HepG2 (cell line): ENCODE data around the gene DDC. TPM values are rescaled to one million over a fixed set of nuclear protein-coding genes. Genes with fewer than 3 reads are reported as not detected.

ENCODE experiments used
- ATAC-seq: fragments of 200-7000 bp; cut with Tn5 transposase; 3 replicates; pipeline ENCODE4 v1.9.1; 2020; ENCODE audit warnings: mild to moderate bottlenecking, moderate library complexity
- BruUV-seq: library from RNA; stranded (reverse); fragments of 400-500 nt; replicated peaks from 2 replicates; lab custom pipeline; 2021; lab: Mats Ljungman, UMichigan
- CTCF ChIA-PET: fragments of 300-600 bp; formaldehyde crosslinking; extraction: SDS; loops from one replicate; lab custom pipeline; 2021; ENCODE audit warnings: low total read pairs, inconsistent platforms, low intra/inter-chr PET ratio; lab: Yijun Ruan, JAX
- POLR2A ChIA-PET: fragments of 350-600 bp; sonication (Branson Sonifier 250); formaldehyde crosslinking; loops from one replicate; lab custom pipeline; 2020; ENCODE audit warnings: antibody characterized with exemption, inconsistent platforms; lab: Yijun Ruan, JAX
- DNase-seq: peaks from one replicate; pipeline ENCODE4 v3.0.0-alpha.2; 2015; ENCODE audit warnings: low spot score
- FAIRE-seq: peaks from 3 replicates; lab custom pipeline; 2011; peaks lifted over from hg19 to GRCh38; lab: Jason Lieb, UNC
- H2AFZ ChIP-seq: one replicate; pipeline ENCODE4 v1.6.1; 2011; ENCODE audit warnings: low read length, inconsistent platforms
- H3K27ac ChIP-seq: fragments of 300-600 bp; 3 replicates; pipeline ENCODE4 v1.8.0; 2011; ENCODE audit warnings: mixed run types, mild to moderate bottlenecking, mixed read lengths, low read length, inconsistent platforms; ENCODE audit not compliant: insufficient read depth; ENCODE audit errors: extremely low read length
- H3K27me3 ChIP-seq, 2 experiments: fragments of 200-600 bp in 1 of 2; 2 replicates in 1 of 2; 3 replicates in 1 of 2; pipeline versions ENCODE4 v1.6.0 to v1.8.0; 2011; ENCODE audit warnings: low read length in 2 of 2, mild to moderate bottlenecking in 2 of 2, moderate library complexity in 2 of 2, inconsistent platforms in 1 of 2; ENCODE audit not compliant: insufficient read depth in 2 of 2, control insufficient read depth in 1 of 2
- H3K36me3 ChIP-seq, 2 experiments: fragments of 200-600 bp in 1 of 2; replicated peaks in 1 of 2; 2 replicates in 1 of 2; 3 replicates in 1 of 2; pipeline versions ENCODE4 v1.5.1 to v1.8.0; 2011; ENCODE audit warnings: low read length in 2 of 2, inconsistent platforms in 1 of 2; ENCODE audit not compliant: insufficient read depth in 2 of 2, control insufficient read depth in 1 of 2
- H3K4me1 ChIP-seq: 2 replicates; pipeline ENCODE4 v1.5.1; 2012; ENCODE audit warnings: low read length, inconsistent platforms; ENCODE audit not compliant: insufficient read depth
- H3K4me2 ChIP-seq: 2 replicates; pipeline ENCODE4 v1.6.0; 2011; ENCODE audit warnings: low read depth, low read length, inconsistent platforms
- H3K4me3 ChIP-seq, 3 experiments: fragments of 200-600 bp in 1 of 3; sonication (generic), shearing (Covaris generic) in 1 of 3; replicated peaks in 1 of 3; 2 replicates each; pipeline ENCODE4 v1.5.1; 2011 to 2016; ENCODE audit warnings: low read length in 3 of 3, inconsistent platforms in 2 of 3, low read depth in 2 of 3, mild to moderate bottlenecking in 2 of 3, control low read depth in 1 of 3, mixed read lengths in 1 of 3; ENCODE audit not compliant: insufficient read depth in 1 of 3
- H3K79me2 ChIP-seq: one replicate; pipeline ENCODE4 v1.6.1; 2011; ENCODE audit warnings: low read length, inconsistent platforms; ENCODE audit not compliant: insufficient read depth
- H3K9ac ChIP-seq: 2 replicates; pipeline ENCODE4 v1.6.0; 2011; ENCODE audit warnings: mild to moderate bottlenecking, low read depth, low read length, inconsistent platforms; ENCODE audit not compliant: insufficient read depth
- H3K9me3 ChIP-seq: 2 replicates; pipeline ENCODE4 v1.5.1; 2012; ENCODE audit warnings: mild to moderate bottlenecking, low read length
- H4K20me1 ChIP-seq: 2 replicates; pipeline ENCODE4 v1.6.0; 2011; ENCODE audit warnings: inconsistent platforms, mild to moderate bottlenecking, low read length, moderate library complexity; ENCODE audit not compliant: insufficient read depth
- ETV6 ChIP-seq: sonication (generic); formaldehyde crosslinking; conservative IDR thresholded peaks from 2 replicates; pipeline ENCODE4 v1.4.0; 2020; ENCODE audit warnings: missing genetic modification reagents
- MXD1 ChIP-seq: sonication (generic); formaldehyde crosslinking; IDR thresholded peaks from 2 replicates; pipeline ENCODE4 v1.4.0; 2020; ENCODE audit warnings: mild to moderate bottlenecking, missing genetic modification reagents
- RBM39 ChIP-seq: fragments of 200-400 bp; formaldehyde crosslinking; IDR thresholded peaks from one replicate; pipeline ENCODE4 v1.6.1; 2018; ENCODE audit warnings: antibody characterized with exemption, mild to moderate bottlenecking, low read depth, low read length; ENCODE audit not compliant: poor library complexity, severe bottlenecking
- WGBS: methylation state at CpG from one replicate; pipeline ENCODE4 v1.1.6; 2017; ENCODE audit warnings: low lambda C conversion rate; 5-methylcytosine and 5-hydroxymethylcytosine counted together
- in situ Hi-C: cut with HindIII; loops from 2 replicates; pipeline ENCODE4 v1.10.0; 2017; ENCODE audit warnings: low pct_unique_long_range_greater_than_20kb; ENCODE audit not compliant: extremely low pct_ligation_motif_present
- intact Hi-C: fragments of 100-400 bp; cut with micrococcal nuclease; formaldehyde crosslinking; loops from one replicate; pipeline ENCODE4 v1.10.0; 2022; ENCODE audit not compliant: unreplicated experiment
- polyA plus RNA-seq, 8 experiments: library from polyadenylated mRNA; depleted of rRNA in 3 of 8; stranded (reverse) in 7 of 8; unstranded in 1 of 8; fragments of >200 nt; fragmentation: Illumina TruSeq in 4 of 8; extraction: Trizol in 4 of 8; gene quantifications; 2 replicates each; pipeline versions ENCODE4 v1.2.1 to v1.2.3, GENCODE V29; 2011 to 2016; ENCODE audit warnings: low read depth in 4 of 8, missing spikeins in 1 of 8, mixed read lengths in 1 of 8; ENCODE audit not compliant: insufficient read depth in 1 of 8
- total RNA-seq, 5 experiments: library from RNA; depleted of rRNA; stranded (reverse); fragments of >200 nt; fragmentation: Illumina TruSeq; extraction: Trizol; gene quantifications; 2 replicates each; pipeline ENCODE4 v1.2.3, GENCODE V29; 2016; ENCODE audit warnings: low read depth in 1 of 5

Gene DDC
- total and polyA plus RNA-seq, 2 of the 13 experiments (the other 11 are each of a cell fraction or from before 2014, with no cell fraction given) = 11.7 to 93.3 TPM

GRCh38 chr7:50421043-50421442 lies 144.2 kb downstream of the DDC start (continued):
- no peak for TF ChIP-seq MXD1

- FAIRE-seq (no peak), ATAC-seq (peak; percentile 14; the same call in 1 of the 3 replicates), DNase-seq (no peak)
- Histone ChIP-seq H3K79me2 (no peaks in the 10 kb centered on the region), H3K4me3 (no peak overlapping the region), H3K9me3 (no peaks in the 10 kb centered on the region), H3K36me3 (no peaks in the 10 kb centered on the region), H3K27ac (no peak overlapping the region), H3K4me1 (0 out of 2 replicates have a peak, but pooled peaks cover 9% of the 10 kb centered on the region), H3K27me3 (peaks cover 1 to 10% of the 10 kb centered on the region in 2 experiments; a peak in 3 of 5 replicates), H3K4me2 (no peak overlapping the region), H4K20me1 (no peaks in the 10 kb centered on the region), H2AFZ (no peak overlapping the region), H3K9ac (no peak overlapping the region)
- BruUV-seq = no TSS peak
- no peak for TF ChIP-seq RBM39
- TF ChIP-seq ETV6 (CRISPR knock-in tag) = no peak
- in situ Hi-C loops (loop anchor here (10.0 kb wide), 2 partner anchors 214 to 274 kb away; no protein-coding TSS in a partner anchor), intact Hi-C loops (loop anchor here (1.0 kb wide), 2 partner anchors 213 to 276 kb away; no protein-coding TSS in a partner anchor)
- WGBS = 27% methylated on average over 13 of the region's 14 CpGs
- CTCF ChIA-PET = interaction anchor here (1.7 to 2.3 kb wide), 2 partner anchors 213 to 276 kb away, joined by 13 to 15 read pairs; no protein-coding TSS in a partner anchor
- POLR2A ChIA-PET = no interaction called here
Observed at GRCh38 chr7:50418526-50419290, 146.5 kb downstream of the DDC start.
